Thyroid gland (tissue), 4 donors: Measurements from ENCODE around the gene HIP1.

Source experiments
- POLR2A ChIP-seq, 2 donors: fragments of 450-650 bp; IDR thresholded peaks; one replicate each; pipeline ENCODE4 v1.6.1; 2017; ENCODE audit warnings: antibody characterized with exemption in 2 of 2, mild to moderate bottlenecking in 2 of 2, moderate library complexity in 1 of 2
- TF ChIP-seq, protein P1 (sequence below), 6 experiments: fragments of 200-600 bp in 3 of 6; fragments of 450-650 bp in 3 of 6; sonication (generic) in 3 of 6; IDR thresholded peaks; one replicate each; pipeline ENCODE4 v1.5.1; 2016 to 2019; ENCODE audit warnings: antibody characterized with exemption in 6 of 6, mild to moderate bottlenecking in 2 of 6, inconsistent platforms in 1 of 6, moderate library complexity in 1 of 6

DNA sequence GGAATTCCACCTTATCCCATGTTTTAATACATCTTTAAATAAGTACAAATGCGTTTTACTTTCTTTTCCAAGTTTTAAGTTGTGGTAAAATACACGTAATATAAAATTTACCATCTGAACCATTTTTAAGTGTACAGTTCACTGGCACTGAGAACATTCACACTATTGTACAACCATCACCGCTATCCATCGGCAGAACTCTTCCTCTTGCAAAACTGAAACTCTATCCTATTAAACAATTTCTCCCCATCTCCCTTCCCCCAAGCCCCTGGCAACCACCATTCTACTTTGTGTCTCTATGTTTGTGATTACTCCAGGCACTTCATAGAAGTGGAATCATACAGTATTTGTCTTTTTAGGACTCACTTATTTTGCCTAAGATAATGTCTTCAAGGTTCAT, 33.8 kb downstream of the HIP1 start:
- TF ChIP-seq, protein P1, sequence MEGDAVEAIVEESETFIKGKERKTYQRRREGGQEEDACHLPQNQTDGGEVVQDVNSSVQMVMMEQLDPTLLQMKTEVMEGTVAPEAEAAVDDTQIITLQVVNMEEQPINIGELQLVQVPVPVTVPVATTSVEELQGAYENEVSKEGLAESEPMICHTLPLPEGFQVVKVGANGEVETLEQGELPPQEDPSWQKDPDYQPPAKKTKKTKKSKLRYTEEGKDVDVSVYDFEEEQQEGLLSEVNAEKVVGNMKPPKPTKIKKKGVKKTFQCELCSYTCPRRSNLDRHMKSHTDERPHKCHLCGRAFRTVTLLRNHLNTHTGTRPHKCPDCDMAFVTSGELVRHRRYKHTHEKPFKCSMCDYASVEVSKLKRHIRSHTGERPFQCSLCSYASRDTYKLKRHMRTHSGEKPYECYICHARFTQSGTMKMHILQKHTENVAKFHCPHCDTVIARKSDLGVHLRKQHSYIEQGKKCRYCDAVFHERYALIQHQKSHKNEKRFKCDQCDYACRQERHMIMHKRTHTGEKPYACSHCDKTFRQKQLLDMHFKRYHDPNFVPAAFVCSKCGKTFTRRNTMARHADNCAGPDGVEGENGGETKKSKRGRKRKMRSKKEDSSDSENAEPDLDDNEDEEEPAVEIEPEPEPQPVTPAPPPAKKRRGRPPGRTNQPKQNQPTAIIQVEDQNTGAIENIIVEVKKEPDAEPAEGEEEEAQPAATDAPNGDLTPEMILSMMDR (IDR thresholded peaks at IDR 0.05), result no peak
- no peak for TF ChIP-seq POLR2A (IDR thresholded peaks at IDR 0.05)
